ENCODE measurements around the gene ATP2B3.

DNA sequence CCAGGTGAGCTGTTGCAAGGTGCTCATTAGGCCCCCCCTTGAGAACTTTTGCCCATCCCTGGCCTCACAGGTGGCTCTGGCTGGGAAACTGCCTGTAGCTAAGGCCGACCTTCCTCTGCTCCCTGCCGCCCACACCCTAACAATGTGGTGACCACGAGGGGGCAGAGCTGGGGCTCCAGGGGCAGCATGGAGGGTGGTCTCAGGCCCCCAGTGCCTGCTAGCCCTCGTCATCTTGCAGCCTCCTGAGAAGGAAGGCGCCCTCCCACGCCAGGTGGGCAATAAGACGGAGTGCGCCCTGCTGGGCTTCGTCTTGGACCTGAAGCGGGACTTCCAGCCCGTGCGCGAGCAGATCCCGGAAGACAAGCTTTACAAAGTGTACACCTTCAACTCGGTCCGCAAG lies 32.4 kb downstream of the ATP2B3 start:
- TF ChIP-seq TARDBP (IDR thresholded peaks at IDR 0.05) (no peak), ELF4 (IDR thresholded peaks at IDR 0.05) (no peak), SP1 (IDR thresholded peaks at IDR 0.05) (no peak), NFRKB (IDR thresholded peaks at IDR 0.05) (no peak), FOXM1 (IDR thresholded peaks at IDR 0.05; ENCODE audit: borderline replicate concordance) (no peak)
